GM19324 (cell line): ENCODE measurements around the gene NKX1-1.

Experiments
- ATAC-seq: cut with Tn5 transposase; IDR thresholded peaks from one replicate; pipeline ENCODE4 v1.9.1; 2021; ENCODE audit warnings: mild to moderate bottlenecking, moderate library complexity; ENCODE audit not compliant: unreplicated experiment, low FRiP score

The NKX1-1 gene

GRCh38 chr4:1417522-1418390, 11.5 kb upstream of the NKX1-1 start:
- ATAC-seq = no peak

- no peak for ATAC-seq
These were observed 10.7 kb upstream of the NKX1-1 start for GRCh38 chr4:1416948-1417260.

DNA sequence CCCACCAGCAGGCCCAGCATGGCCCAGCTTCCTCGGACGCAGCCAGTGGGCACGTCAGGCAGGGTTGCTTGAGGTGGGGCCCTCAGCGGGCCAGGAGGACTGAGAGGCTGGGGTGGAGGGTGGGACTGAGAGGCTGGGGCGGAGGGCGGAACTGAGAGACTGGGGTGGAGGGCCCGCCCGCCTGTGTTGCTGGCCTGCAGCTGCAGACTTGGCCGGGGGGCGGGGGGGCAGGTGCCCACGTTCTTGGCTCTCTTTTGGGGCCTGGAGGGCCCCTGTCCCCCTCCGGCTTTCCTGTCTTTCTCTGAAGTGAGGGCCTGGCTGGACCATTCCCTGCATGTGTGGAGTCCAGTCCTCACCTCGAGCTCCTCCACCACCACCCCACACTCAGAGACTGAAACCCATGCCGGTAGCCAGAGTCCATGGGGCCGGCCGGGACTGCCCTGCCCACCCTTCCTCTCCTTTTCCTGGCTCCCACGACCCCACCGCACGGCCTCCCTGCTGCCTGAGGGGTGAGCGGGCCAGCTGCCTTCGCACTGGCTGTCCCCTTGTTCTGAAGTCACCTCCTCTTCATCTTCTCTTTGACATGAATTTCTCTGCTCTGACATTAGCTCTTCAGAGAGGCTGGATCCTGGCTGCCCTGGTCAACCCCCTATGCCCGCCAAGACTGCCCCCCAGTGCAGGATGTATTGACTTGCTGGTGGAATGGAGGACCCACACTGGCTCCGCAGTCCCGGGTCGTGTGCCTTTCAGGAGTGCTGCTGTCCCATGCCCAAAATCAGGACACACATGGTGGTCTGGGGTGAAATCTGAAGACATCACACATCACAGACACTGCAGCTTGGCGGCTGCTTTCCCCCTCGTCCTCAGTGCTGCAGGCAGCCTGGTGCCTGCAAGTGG, 10.1 kb upstream of the NKX1-1 start:
- no peak for ATAC-seq

- no peak for ATAC-seq
These were observed 9.4 kb upstream of the NKX1-1 start for GRCh38 chr4:1415681-1415981.

DNA sequence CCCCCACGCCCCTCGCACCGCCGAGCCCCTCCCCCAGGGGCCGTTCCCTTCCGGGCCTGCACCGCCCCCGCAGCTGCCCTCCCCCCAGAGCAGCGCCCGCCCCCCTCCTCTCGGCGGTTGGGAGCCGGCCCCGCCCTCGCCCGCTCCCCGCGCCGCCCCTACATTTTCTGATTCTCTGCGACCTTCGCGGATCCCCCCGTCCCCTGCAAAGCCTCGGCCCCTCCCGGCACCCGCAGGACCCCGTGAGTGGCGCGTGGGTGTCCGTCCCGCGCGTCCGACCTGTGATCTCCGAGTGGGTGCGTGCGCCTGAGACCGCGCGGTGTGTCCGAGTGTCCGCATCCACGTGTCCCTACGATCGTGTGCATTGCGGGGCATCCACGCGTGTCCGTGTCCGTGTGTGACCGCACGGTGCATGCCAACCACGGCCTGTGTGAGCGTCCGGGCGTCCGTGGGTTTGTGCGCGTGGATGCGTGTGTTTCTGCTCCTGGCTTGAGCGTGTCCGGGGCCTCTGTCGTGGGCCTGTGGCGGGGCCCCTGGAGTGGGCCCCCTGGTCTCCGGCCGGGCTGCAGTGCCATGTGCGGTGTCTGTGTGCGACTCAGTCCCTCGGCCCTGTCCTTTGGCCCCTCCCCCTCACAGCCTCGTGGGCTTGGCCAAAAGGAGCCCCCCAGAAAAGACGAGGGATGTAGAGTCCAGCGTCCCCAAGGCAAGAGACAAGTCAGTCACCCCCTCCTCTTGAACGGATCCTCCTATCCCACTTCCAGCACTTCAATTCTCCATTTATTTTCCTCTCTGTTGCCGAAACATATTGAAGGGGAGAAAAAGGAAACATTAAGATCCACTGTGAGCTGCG, 8.8 kb upstream of the NKX1-1 start:
- no peak for ATAC-seq

DNA sequence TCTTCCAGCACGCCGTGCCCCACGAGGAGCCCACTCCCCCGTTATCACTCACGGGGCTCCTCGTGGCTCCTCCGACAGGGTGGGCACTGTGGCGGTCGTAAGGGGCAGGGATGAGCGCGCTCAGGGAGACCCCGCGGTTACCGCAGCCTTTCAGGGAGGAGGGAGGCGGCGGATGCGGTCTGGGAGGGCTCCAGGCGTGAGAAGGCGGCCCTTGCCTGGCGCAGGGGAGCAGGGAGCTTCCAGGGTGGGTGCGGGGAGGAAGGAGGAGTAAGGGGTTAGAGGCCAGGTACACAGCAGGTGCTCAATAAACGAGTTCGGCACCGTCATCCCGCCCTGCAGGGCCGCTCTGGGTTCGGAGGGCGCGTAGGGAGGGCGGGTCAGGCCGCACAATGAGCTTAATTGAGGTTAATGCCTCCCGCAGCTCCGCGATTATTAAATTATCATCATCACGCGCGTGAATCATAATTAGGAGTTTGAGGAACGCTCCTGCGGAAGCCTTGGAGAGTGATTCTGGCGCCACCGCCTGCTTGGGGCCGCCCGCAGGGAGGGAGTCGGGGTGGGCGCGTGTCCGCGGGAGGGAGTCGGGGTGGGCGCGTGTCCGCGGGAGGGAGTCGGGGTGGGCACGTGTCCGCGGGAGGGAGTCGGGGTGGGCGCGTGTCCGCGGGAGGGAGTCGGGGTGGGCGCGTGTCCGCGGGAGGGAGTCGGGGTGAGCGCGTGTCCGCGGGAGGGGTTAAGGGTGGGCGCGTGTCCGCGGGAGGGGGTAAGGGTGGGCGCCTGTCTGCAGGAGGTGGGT, 7.6 kb upstream of the NKX1-1 start:
- no peak for ATAC-seq

- ATAC-seq = no peak
These were observed 7.0 kb upstream of the NKX1-1 start for GRCh38 chr4:1413204-1413663.

DNA sequence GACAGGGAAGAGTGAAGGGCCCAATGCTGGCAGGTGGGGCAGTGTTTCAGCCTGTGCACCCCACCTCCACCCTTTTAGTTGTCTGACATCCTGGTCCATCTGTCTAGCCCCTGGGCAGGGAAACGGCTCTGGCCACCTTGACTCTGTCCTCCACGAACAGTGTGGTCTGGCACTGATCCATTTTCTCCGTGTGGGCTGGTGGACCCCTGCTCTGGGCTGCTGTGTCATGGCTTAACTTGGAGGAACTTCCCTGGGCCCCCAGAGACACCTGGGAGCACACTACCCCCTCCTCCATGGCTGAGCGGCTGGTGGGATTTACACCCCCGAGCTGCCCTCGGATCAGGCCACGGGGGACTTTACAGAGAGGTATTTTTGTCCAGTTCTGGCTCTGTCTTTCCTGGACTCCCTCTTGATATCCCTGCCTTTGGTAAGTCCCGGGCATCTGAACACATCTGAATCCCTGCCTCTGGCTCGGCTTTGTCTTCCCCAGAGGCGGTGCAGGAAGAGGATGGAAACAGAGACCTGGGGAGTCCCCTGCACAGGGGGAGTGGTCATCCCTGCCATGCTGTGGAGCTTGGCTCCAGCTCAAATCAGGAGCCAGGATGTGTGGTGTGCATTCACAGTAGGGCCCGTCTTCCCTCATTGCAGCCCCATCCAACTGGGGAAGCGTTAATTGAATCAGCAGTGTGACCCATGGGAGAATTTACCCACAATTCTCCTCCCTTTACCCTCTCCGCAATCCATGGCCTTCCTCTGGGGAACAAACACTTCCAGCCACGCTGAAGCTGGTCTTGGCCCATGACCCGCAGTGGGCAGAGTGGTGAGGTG, 6.3 kb upstream of the NKX1-1 start:
- no peak for ATAC-seq

DNA sequence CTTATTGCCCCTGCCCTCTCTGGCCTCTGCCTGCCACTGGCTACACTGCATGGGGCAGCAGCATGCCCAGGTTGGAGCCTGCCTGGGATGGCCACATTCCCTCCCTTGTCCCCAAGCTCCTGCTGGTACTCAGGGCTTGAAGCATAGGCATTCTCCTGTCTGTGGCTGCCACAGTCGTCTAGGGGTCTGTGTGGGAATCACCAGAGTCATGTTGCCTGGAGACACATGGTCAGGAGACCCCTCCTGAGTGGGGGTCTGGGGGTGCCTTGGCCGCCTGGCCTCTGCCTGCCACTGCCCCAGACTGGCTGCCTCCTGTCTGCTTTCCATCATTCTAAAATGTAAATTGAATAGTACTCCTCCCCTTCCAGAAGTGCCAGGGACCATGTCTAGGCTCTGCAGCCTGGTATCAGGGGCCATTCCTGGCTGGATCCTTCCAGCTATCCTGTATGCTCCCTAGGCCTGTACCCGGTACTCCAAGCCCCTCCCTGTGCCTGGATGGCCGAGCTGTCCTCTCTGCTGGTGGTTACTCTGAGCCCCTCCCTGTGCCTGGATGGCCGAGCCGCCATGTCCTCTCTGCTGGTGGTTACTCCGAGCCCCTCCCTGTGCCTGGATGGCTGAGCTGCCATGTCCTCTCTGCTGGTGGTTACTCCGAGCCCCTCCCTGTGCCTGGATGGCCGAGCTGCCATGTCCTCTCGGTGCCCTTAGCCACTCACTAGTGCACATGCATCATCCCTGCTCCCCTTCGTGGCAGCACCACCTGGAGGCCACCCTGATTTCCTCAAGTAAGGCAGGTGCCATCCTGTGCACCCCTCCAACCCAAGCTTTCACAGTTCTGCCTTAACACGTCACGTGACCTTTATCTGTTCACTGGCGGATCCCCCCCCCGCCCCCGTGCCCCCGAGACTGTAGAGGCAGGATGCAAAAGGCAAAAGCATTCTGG, 5.5 kb upstream of the NKX1-1 start:
- ATAC-seq = no peak

- ATAC-seq = no peak
These were observed 4.5 kb upstream of the NKX1-1 start for GRCh38 chr4:1410491-1411325.

- no peak for ATAC-seq
These were observed 3.5 kb upstream of the NKX1-1 start for GRCh38 chr4:1409491-1410425.

DNA sequence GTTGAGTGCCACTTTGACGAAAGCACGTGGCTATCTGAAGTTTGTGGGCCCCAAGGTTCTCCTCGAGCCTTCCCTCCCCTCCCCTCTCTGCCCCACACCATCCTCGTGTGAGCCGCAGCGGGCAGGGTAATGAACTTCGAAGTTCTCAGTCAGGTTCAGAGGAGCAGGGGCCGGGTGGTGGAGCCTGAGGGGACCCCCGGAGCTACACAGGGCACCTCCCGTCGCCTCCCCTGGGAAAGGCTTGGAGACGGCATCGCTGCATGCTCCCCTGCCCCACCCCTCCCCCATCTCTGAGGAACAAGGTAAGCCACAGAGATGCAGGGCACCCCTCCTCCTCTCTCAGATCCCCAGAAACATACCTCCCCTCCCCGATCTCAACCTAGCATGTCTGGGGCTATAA, 2.8 kb upstream of the NKX1-1 start:
- ATAC-seq = no peak

DNA sequence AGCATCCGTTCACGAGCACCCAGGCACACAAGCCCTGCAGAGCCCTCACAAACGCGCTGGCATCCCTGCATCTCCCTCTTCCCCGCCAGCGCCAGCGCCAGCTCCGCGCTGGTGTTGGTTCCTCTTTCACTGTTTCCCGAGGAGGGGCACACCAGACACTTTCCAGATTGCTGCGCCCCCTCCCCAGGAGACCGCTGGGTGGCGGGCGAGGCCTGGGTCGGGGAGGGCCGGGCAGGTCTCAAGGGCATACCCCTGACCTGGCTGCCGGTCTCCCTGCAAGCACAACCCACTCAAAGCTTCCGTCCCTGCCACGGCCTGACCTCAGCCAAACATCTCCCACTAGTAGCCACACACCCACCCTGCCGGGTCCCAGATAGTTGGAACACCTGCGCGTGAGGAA, 2.2 kb upstream of the NKX1-1 start:
- no peak for ATAC-seq

DNA sequence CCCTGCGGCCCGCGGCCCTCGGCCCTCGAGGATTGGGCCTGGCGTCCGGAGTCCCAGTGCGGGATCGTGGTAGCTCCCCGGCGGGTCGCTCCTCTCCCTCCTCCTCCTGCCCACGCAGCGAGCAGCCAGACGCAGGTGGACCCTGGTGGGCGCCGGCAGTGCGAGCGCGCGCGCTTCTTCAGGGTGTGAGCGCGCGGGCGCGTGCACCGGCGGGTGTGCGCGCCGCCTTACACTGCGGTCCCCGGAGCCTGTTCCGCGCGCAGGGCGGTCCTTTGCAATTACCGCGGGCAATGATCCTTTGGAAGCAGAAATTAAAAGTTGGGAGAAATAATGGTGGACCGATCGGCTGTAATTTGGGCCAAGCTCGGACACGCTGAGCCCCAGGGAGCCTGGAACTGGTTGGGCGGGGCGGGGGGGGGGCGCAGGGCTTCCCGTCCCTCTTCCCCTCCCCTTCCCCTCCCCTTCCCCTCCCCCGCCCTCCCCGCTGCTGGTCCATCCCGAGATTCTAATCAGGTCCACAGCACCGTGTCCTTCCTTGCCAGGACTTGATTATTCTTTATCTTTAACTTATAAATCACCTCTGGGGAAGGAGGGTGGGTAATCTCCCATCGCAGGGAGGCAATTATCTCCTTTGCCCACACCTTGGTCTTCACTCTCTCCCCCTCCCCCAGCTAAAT, 1.6 kb upstream of the NKX1-1 start:
- no peak for ATAC-seq

DNA sequence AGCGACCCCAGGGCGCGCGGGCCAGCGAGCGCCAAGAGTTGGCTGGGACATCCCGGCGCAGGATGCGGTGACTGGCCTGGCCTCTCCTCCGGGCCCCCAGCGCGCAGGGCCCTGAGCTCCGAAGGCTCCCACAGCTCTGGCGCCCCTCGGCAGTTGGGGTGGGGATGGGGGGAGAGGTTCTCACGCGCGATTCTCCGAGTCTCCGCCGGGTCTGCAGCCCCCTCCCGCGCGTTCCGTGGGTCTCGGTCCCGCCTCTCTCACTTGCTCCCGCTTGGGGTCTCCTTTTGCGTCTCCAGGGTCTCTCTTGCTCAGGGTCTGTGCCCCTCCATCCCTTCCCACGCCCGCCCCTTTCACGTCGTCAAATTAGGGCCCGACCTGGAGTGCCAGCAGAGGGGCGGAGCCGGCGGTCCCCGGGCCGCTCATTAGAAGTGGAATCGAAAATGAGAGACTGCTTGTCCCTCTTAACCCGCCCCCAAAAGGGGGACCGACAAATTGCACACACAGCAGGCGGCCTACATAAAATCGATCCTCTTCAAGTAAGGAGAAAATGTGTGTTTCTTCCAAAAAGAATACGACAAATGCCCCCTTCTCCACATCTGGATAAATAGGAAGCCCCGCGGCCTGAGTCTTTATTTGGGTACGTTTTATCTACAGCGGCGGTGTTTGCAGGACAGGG, 877 bp upstream of the NKX1-1 start:
- no peak for ATAC-seq
